Fibroblast of skin of right quadriceps (primary cell): ENCODE data around the gene TRPM5.

Experiments used
- DNase-seq: peaks from one replicate; pipeline ENCODE4 v3.0.0-alpha.2; 2013

Gene TRPM5

GRCh38 chr11:2470495-2470894 lies 26.2 kb upstream of the TRPM5 start:
- no peak for DNase-seq

- no peak for DNase-seq
Observed at GRCh38 chr11:2468363-2469235, 24.3 kb upstream of the TRPM5 start.

GRCh38 chr11:2467695-2468055 lies 23.4 kb upstream of the TRPM5 start:
- no peak for DNase-seq

- no peak for DNase-seq
Observed at GRCh38 chr11:2466869-2467694, 22.8 kb upstream of the TRPM5 start.

GRCh38 chr11:2466069-2466801 lies 21.9 kb upstream of the TRPM5 start:
- no peak for DNase-seq

- DNase-seq = no peak
Observed at GRCh38 chr11:2465202-2466068, 21.1 kb upstream of the TRPM5 start.

- DNase-seq = no peak
Observed at GRCh38 chr11:2464451-2465165, 20.3 kb upstream of the TRPM5 start.

GRCh38 chr11:2463766-2464277 lies 19.5 kb upstream of the TRPM5 start:
- no peak for DNase-seq

GRCh38 chr11:2462986-2463765 lies 18.9 kb upstream of the TRPM5 start:
- DNase-seq = no peak

GRCh38 chr11:2462543-2462985 lies 18.2 kb upstream of the TRPM5 start:
- no peak for DNase-seq

- DNase-seq = no peak
Observed at GRCh38 chr11:2461956-2462542, 17.7 kb upstream of the TRPM5 start.

- DNase-seq = no peak
Observed at GRCh38 chr11:2461253-2461955, 17.1 kb upstream of the TRPM5 start.

- DNase-seq = no peak
Observed at GRCh38 chr11:2460540-2461252, 16.4 kb upstream of the TRPM5 start.

GRCh38 chr11:2459796-2460531 lies 15.7 kb upstream of the TRPM5 start:
- DNase-seq = no peak

- no peak for DNase-seq
Observed at GRCh38 chr11:2459016-2459725, 14.9 kb upstream of the TRPM5 start.

GRCh38 chr11:2458321-2458720 lies 14.0 kb upstream of the TRPM5 start:
- no peak for DNase-seq

GRCh38 chr11:2453436-2453835 lies 9.1 kb upstream of the TRPM5 start:
- DNase-seq = no peak
